ENCODE data around the gene CCDC51.

Gene CCDC51

GRCh38 chr3:48413086-48413485 is 26.8 kb downstream of the CCDC51 start:
- Histone ChIP-seq H3K9ac (ENCODE audit: low read length) (no peak overlapping the region), H3K27ac (ENCODE audit: low read depth, low read length) (no peak overlapping the region), H3K36me3 (ENCODE audit: low read length) (no peaks in the 10 kb centered on the region), H3K4me2 (ENCODE audit: low read depth, low read length, poor library complexity, severe bottlenecking) (no peak overlapping the region), H3K9me3 (ENCODE audit: insufficient read depth, low read length) (no peaks in the 10 kb centered on the region), H3K79me2 (ENCODE audit: insufficient read depth, low read length) (no peaks in the 10 kb centered on the region), H3K9me2 (replicated peaks; ENCODE audit: insufficient read depth, low read length) (no peaks in the 10 kb centered on the region), H4K20me1 (ENCODE audit: low read depth, low read length) (no peaks in the 10 kb centered on the region), H3K27me3 (ENCODE audit: low read length) (no peaks in the 10 kb centered on the region), H3K4me3 (ENCODE audit: insufficient read depth, low read length, poor library complexity, severe bottlenecking) (no peak overlapping the region), H3F3A (ENCODE audit: insufficient read depth) (no peaks in the 10 kb centered on the region), H2AFZ (ENCODE audit: low read depth, low read length, severe bottlenecking) (no peak overlapping the region)
- TF ChIP-seq, protein P1, sequence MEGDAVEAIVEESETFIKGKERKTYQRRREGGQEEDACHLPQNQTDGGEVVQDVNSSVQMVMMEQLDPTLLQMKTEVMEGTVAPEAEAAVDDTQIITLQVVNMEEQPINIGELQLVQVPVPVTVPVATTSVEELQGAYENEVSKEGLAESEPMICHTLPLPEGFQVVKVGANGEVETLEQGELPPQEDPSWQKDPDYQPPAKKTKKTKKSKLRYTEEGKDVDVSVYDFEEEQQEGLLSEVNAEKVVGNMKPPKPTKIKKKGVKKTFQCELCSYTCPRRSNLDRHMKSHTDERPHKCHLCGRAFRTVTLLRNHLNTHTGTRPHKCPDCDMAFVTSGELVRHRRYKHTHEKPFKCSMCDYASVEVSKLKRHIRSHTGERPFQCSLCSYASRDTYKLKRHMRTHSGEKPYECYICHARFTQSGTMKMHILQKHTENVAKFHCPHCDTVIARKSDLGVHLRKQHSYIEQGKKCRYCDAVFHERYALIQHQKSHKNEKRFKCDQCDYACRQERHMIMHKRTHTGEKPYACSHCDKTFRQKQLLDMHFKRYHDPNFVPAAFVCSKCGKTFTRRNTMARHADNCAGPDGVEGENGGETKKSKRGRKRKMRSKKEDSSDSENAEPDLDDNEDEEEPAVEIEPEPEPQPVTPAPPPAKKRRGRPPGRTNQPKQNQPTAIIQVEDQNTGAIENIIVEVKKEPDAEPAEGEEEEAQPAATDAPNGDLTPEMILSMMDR (IDR thresholded peaks at IDR 0.05; ENCODE audit: insufficient read depth, low read length, poor library complexity, severe bottlenecking) = no peak
- no peak for TF ChIP-seq EZH2phosphoT487 (conservative IDR thresholded peaks at IDR 0.05; ENCODE audit: low read length)

DNA sequence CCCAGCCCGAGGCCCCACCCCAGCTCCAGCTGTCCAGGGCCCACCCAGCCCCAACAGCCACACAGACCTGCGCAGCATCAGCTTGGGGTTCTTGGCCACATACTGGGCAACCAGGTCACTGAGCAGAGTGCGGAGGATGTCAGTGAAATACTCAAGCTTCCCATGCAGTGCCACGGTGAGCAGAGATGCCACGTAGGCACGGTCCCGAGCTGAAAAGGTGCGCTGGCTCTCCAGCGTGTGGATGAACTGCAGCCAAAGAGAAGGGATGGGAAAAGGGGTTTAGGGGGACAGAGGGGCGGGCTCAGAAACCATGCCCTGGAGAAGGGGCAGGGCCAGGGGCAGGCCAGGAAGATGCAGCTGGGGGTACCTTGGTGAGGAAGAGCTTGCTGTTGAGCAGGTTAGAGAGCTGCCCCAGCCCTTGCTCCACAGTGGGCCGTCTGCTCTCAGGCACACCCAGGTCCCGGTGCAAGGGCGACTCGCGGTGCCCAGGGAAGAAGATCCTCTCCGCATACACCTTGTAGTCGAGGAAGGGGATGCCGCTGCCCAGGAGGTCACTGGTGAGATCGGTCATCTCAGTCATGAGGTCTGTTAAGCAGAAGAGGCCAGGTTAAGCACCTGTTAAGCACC is 27.4 kb downstream of the CCDC51 start:
- Histone ChIP-seq H3K4me2 (ENCODE audit: low read depth, low read length, poor library complexity, severe bottlenecking) (no peak overlapping the region), H3K4me3 (ENCODE audit: insufficient read depth, low read length, poor library complexity, severe bottlenecking) (no peak overlapping the region), H2AFZ (ENCODE audit: low read depth, low read length, severe bottlenecking) (no peak overlapping the region), H3K79me2 (ENCODE audit: insufficient read depth, low read length) (no peaks in the 10 kb centered on the region), H3F3A (ENCODE audit: insufficient read depth) (no peaks in the 10 kb centered on the region), H4K20me1 (ENCODE audit: low read depth, low read length) (no peaks in the 10 kb centered on the region), H3K9me2 (replicated peaks; ENCODE audit: insufficient read depth, low read length) (no peaks in the 10 kb centered on the region), H3K9ac (ENCODE audit: low read length) (no peak overlapping the region), H3K27me3 (ENCODE audit: low read length) (no peaks in the 10 kb centered on the region), H3K36me3 (ENCODE audit: low read length) (no peaks in the 10 kb centered on the region), H3K27ac (ENCODE audit: low read depth, low read length) (no peak overlapping the region), H3K9me3 (ENCODE audit: insufficient read depth, low read length) (no peaks in the 10 kb centered on the region)
- TF ChIP-seq EZH2phosphoT487 (conservative IDR thresholded peaks at IDR 0.05; ENCODE audit: low read length) = no peak
- TF ChIP-seq, protein P1 (IDR thresholded peaks at IDR 0.05; ENCODE audit: insufficient read depth, low read length, poor library complexity, severe bottlenecking) = no peak

GRCh38 chr3:48411606-48412374 is 28.1 kb downstream of the CCDC51 start:
- H4K20me1 ChIP-seq (ENCODE audit: low read depth, low read length) = no peaks in the 10 kb centered on the region
- H3K4me2 ChIP-seq (ENCODE audit: low read depth, low read length, poor library complexity, severe bottlenecking) = no peak overlapping the region
- H3F3A ChIP-seq (ENCODE audit: insufficient read depth) = no peaks in the 10 kb centered on the region
- H3K36me3 ChIP-seq (ENCODE audit: low read length) = no peaks in the 10 kb centered on the region
- no peak overlapping the region for H3K27ac ChIP-seq (ENCODE audit: low read depth, low read length)
- H3K9me2 ChIP-seq (replicated peaks; ENCODE audit: insufficient read depth, low read length) = no peaks in the 10 kb centered on the region
- no peaks in the 10 kb centered on the region for H3K9me3 ChIP-seq (ENCODE audit: insufficient read depth, low read length)
- no peaks in the 10 kb centered on the region for H3K79me2 ChIP-seq (ENCODE audit: insufficient read depth, low read length)
- no peak overlapping the region for H2AFZ ChIP-seq (ENCODE audit: low read depth, low read length, severe bottlenecking)
- no peak overlapping the region for H3K9ac ChIP-seq (ENCODE audit: low read length)
- H3K4me3 ChIP-seq (ENCODE audit: insufficient read depth, low read length, poor library complexity, severe bottlenecking) = no peak overlapping the region
- no peak for TF ChIP-seq EZH2phosphoT487 (conservative IDR thresholded peaks at IDR 0.05; ENCODE audit: low read length)
- TF ChIP-seq, protein P1 (IDR thresholded peaks at IDR 0.05; ENCODE audit: insufficient read depth, low read length, poor library complexity, severe bottlenecking) = no peak
- no peaks in the 10 kb centered on the region for H3K27me3 ChIP-seq (ENCODE audit: low read length)

All from SU-DHL-6 (cell line).